ENCODE measurements around the gene GHDC.

Gene GHDC

GRCh38 chr17:42183741-42184711, 10.3 kb downstream of the GHDC start:
- Histone ChIP-seq H3K27me3 (ENCODE audit: low read depth) (peaks cover 13% of the 10 kb centered on the region), H3K4me1 (peaks cover 16% of the 10 kb centered on the region), H3K4me3 (peak overlapping the region; percentile 36), H3K9me3 (no peaks in the 10 kb centered on the region), H3K36me3 (replicated peaks) (no peaks in the 10 kb centered on the region)
- in situ Hi-C loops (cut with MboI; ENCODE audit: low sequenced_read_pairs): no loop called here
- DNase-seq (ENCODE audit: low spot score in 2 of 2): peak; percentile 60 to 85

DNA sequence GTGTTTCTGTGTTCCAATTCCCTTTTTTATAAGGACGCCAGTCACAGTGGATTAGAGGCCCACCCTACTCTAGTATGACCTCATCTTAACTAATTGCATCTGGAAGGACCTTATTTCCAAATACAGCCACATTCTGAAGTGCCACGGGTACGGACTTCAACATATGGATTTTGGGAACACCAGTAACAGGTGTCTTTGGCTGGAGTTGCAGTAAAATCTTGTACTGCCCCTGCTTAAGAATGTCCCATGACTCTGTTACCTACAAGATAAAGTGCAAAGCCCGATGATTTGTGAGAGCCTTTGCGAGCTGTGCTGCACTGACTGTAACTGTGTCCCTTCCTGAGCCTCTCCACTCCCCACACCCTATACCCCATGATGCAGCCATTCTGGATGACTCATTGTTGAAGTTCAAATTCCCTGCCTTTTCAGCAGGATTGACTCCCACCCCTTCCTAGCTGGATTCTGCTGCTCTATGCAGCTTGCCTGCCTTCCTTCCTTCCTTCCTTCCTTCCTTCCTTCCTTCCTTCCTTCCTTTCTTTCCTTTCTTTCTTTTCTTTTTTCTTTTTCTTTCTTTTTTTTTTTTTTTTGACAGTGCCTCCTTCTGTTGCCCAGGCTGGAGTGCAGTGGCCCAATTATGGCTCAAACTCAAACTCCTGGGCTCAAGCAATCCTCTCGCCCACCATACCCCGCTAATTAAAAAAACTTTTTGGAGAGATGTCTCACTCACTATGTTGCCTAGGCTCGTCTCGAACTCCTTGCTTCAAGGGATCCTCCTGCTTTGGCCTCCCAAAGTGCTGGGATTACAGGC, 11.2 kb downstream of the GHDC start:
- Histone ChIP-seq H3K9me3 (no peaks in the 10 kb centered on the region), H3K4me3 (peak overlapping the region; percentile 36), H3K4me1 (peaks cover 16% of the 10 kb centered on the region), H3K36me3 (replicated peaks) (no peaks in the 10 kb centered on the region), H3K27me3 (ENCODE audit: low read depth) (peaks cover 13% of the 10 kb centered on the region)
- in situ Hi-C loops (cut with MboI; ENCODE audit: low sequenced_read_pairs): no loop called here
- no peak for DNase-seq (ENCODE audit: low spot score in 2 of 2)

DNA sequence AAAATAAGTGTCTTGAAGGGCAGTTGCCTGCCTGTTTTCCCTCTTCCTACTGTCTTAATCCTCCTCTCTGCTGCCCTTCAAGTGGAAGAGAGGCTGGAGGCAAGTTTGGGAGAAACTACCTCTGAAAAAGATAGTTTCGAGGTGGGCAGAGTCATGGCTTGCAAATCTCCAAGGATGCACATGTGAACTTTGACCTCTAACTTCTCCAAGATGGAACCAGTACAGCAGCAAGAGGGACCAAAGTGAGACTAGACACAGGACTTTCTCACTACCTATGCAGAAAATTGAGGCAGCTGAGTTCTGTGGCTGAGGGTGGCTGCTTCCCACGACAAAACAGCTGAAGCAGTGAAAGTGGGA, 12.5 kb downstream of the GHDC start:
- DNase-seq (ENCODE audit: low spot score in 2 of 2): no peak
- Histone ChIP-seq H3K27me3 (ENCODE audit: low read depth) (peaks cover 13% of the 10 kb centered on the region), H3K36me3 (replicated peaks) (no peaks in the 10 kb centered on the region), H3K9me3 (no peaks in the 10 kb centered on the region), H3K4me1 (peaks cover 16% of the 10 kb centered on the region), H3K4me3 (no peak overlapping the region)
- in situ Hi-C loops (cut with MboI; ENCODE audit: low sequenced_read_pairs): no loop called here

- in situ Hi-C loops (cut with MboI; ENCODE audit: low sequenced_read_pairs): no loop called here
- Histone ChIP-seq H3K4me1 (peaks cover 16% of the 10 kb centered on the region), H3K9me3 (no peaks in the 10 kb centered on the region), H3K4me3 (peak within 1 kb of the TSS; percentile 18; the same call in 1 of the 2 replicates), H3K27me3 (ENCODE audit: low read depth) (peaks cover 13% of the 10 kb centered on the region), H3K36me3 (replicated peaks) (no peaks in the 10 kb centered on the region)
- peak in 1 of 2 experiments; percentile 80 for DNase-seq (ENCODE audit: low spot score in 2 of 2)
Observed at GRCh38 chr17:42180922-42181850, 13.1 kb downstream of the GHDC start, which contains the start of gene KCNH4. KCNH4 (minus strand) TSS chr17:42181142; CDS start chr17:42180945, 197 bp downstream.

GRCh38 chr17:42180411-42180921, 13.8 kb downstream of the GHDC start:
- peaks cover 16% of the 10 kb centered on the region for H3K4me1 ChIP-seq

GRCh38 chr17:42179911-42180410, 14.3 kb downstream of the GHDC start:
- H3K36me3 ChIP-seq (replicated peaks): no peaks in the 10 kb centered on the region
- peak; percentile 20 to 79 for DNase-seq (ENCODE audit: low spot score in 2 of 2)
- H3K9me3 ChIP-seq: no peaks in the 10 kb centered on the region
- in situ Hi-C loops (cut with MboI; ENCODE audit: low sequenced_read_pairs): no loop called here
- H3K27me3 ChIP-seq (ENCODE audit: low read depth): peaks cover 13% of the 10 kb centered on the region
- H3K4me3 ChIP-seq: no peak overlapping the region
- H3K4me1 ChIP-seq: peaks cover 16% of the 10 kb centered on the region

More at GRCh38 chr17:42180411-42180921, 13.8 kb downstream of the GHDC start:
- Histone ChIP-seq H3K9me3 (no peaks in the 10 kb centered on the region), H3K36me3 (replicated peaks) (no peaks in the 10 kb centered on the region), H3K4me3 (no peak overlapping the region), H3K27me3 (ENCODE audit: low read depth) (peaks cover 13% of the 10 kb centered on the region)
- DNase-seq (ENCODE audit: low spot score in 2 of 2): no peak
- in situ Hi-C loops (cut with MboI; ENCODE audit: low sequenced_read_pairs): no loop called here

DNA sequence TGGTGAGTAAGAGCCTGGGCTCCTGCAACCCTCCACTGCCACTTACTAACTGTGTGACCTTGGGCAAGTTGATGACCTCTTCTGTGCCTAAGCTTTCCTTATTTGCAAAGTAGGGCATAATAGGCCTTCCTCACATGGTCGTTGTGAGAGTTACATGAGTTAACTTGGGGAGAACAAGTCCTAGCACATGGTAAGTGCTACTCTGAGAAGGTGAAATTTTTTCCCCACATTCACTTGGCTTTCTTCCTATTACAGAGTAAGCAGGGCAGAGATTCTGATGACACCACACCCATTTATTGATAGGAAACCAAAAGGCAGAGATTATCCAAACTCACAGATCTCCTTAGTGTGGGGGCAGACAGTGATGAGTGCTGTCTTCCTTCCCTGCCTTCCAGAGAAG, 15.0 kb downstream of the GHDC start:
- peaks cover 13% of the 10 kb centered on the region for H3K4me1 ChIP-seq
- in situ Hi-C loops (cut with MboI; ENCODE audit: low sequenced_read_pairs): no loop called here

DNA sequence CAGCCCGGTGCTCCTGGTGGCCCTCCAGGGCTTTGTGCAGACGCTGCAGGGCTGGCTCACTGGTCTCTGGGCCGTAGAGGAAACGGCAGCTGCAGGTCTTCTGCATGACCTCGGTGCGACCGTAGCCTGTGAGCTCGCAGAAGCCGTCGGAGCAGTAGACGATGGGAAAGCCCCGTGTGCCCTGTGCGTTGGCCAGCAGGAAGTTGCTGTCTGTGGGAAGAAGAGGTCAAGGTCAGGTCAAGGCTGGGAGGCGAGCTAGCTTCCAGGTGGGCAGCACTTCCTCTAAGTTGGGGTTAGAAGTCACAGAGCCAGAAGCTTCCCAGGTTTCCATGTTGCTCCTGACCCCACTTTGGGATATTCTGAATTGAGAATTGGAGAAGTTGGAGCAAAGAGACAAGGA, 15.5 kb downstream of the GHDC start:
- in situ Hi-C loops (cut with MboI; ENCODE audit: low sequenced_read_pairs): no loop called here
- H3K4me1 ChIP-seq: peaks cover 10% of the 10 kb centered on the region
- no peaks in the 10 kb centered on the region for H3K9me3 ChIP-seq
- no peak overlapping the region for H3K4me3 ChIP-seq
- H3K27me3 ChIP-seq (ENCODE audit: low read depth): peaks cover 13% of the 10 kb centered on the region
- DNase-seq (ENCODE audit: low spot score in 2 of 2): no peak
- no peaks in the 10 kb centered on the region for H3K36me3 ChIP-seq (replicated peaks)

More for the DNA sequence above, 15.0 kb downstream of the GHDC start:
- no peaks in the 10 kb centered on the region for H3K36me3 ChIP-seq (replicated peaks)
- no peak for DNase-seq (ENCODE audit: low spot score in 2 of 2)
- H3K9me3 ChIP-seq: no peaks in the 10 kb centered on the region
- no peak overlapping the region for H3K4me3 ChIP-seq
- peaks cover 13% of the 10 kb centered on the region for H3K27me3 ChIP-seq (ENCODE audit: low read depth)

DNA sequence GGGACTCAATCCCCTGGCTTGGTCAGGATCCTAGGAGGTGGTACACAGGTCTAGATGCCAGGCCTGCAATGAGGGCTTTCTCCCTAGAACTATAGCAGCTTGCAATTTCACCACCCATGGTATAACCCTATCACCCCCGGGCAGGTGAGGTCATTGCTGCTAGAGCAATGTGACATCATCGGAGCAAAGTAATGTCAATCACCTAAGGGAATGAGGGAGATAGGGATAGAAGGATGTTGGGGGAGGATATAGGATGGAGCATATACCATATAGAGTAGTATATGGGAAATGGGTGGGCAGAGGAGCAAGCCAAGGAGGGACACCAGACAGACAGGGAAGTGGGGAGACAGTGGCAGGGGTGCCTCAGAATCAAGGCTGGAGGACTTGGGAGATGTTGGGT, 16.6 kb downstream of the GHDC start:
- in situ Hi-C loops (cut with MboI; ENCODE audit: low sequenced_read_pairs): no loop called here
- Histone ChIP-seq H3K27me3 (ENCODE audit: low read depth) (peaks cover 13% of the 10 kb centered on the region), H3K4me1 (peaks cover 6% of the 10 kb centered on the region), H3K4me3 (no peak overlapping the region), H3K9me3 (no peaks in the 10 kb centered on the region), H3K36me3 (replicated peaks) (no peaks in the 10 kb centered on the region)
- no peak for DNase-seq (ENCODE audit: low spot score in 2 of 2)

DNA sequence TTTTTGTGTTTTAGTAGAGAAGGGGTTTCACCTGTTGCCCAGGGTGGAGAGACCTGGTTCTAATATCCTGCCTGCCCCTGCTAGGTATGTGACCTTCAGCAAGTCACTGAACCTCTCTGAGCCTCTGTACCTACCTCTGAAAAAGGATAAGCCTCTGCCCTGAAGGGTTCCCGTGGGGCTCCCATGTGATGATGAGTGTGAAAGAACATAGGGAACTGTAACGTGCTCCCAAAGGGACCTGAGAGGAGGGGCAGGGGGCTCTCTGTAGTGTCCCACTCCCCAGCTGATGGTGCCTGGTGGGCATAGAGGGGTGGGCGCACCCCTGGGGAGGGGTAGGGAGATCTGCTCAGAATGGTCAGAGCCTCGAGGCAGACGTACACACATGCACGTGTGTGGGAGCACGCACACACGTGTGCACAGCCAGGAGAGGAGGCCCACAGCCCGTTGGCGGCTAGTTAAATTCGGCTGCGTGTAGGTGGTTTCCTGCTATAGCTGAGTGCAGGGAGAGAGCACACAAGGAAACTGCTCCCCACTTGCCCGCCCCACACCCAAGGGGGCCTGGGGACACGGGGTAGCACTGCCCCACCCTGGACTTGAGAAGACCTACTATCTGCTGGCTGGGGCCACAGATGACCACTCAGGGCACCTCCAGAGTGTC, 20.0 kb downstream of the GHDC start:
- Histone ChIP-seq H3K4me3 (no peak overlapping the region), H3K9me3 (no peaks in the 10 kb centered on the region), H3K4me1 (no peaks in the 10 kb centered on the region), H3K27me3 (ENCODE audit: low read depth) (no peaks in the 10 kb centered on the region), H3K36me3 (replicated peaks) (no peaks in the 10 kb centered on the region)
- DNase-seq (ENCODE audit: low spot score in 2 of 2): no peak
- in situ Hi-C loops (cut with MboI; ENCODE audit: low sequenced_read_pairs): no loop called here

- Histone ChIP-seq H3K4me3 (no peak overlapping the region), H3K4me1 (no peaks in the 10 kb centered on the region), H3K9me3 (no peaks in the 10 kb centered on the region), H3K36me3 (replicated peaks) (no peaks in the 10 kb centered on the region), H3K27me3 (ENCODE audit: low read depth) (no peaks in the 10 kb centered on the region)
- DNase-seq (ENCODE audit: low spot score in 2 of 2): no peak
- in situ Hi-C loops (cut with MboI; ENCODE audit: low sequenced_read_pairs): no loop called here
Observed at GRCh38 chr17:42171831-42172230, 22.5 kb downstream of the GHDC start.

- H3K27me3 ChIP-seq (ENCODE audit: low read depth): no peaks in the 10 kb centered on the region
- in situ Hi-C loops (cut with MboI; ENCODE audit: low sequenced_read_pairs): no loop called here
- H3K9me3 ChIP-seq: no peaks in the 10 kb centered on the region
- no peak for DNase-seq (ENCODE audit: low spot score in 2 of 2)
- H3K4me1 ChIP-seq: no peaks in the 10 kb centered on the region
- H3K36me3 ChIP-seq (replicated peaks): no peaks in the 10 kb centered on the region
- H3K4me3 ChIP-seq: no peak overlapping the region
Observed at GRCh38 chr17:42169351-42169750, 24.9 kb downstream of the GHDC start.

Measured in HAP-1 (cell line).